Embryonic facial prominence (tissue), 1 donor: Measurements from ENCODE around the gene PLEKHA8.

Experiments
- DNase-seq: peaks from one replicate; pipeline ENCODE4 v3.0.0-alpha.2; 2016; ENCODE audit errors: extremely low spot score

Gene PLEKHA8

DNA sequence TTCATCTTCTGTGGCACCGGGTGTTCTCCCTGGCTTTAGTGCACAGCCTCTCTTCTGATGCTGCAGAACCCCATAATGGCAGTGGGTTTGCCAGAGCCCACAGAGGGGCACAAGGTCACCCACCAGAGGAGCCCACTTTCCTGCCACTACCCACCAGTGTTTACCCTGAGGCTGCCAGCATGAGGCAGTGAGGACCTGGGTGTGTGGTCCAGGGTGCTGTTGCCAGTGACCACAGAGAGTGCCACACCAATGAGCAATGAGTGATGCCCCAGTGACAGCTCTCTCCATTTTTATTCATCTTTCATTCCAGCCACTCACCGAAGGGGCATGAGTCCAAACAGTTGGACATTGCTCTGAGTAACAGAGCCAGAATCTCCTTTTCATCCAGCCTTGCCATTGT lies 141.4 kb downstream of the PLEKHA8 start:
- no peak for DNase-seq

DNA sequence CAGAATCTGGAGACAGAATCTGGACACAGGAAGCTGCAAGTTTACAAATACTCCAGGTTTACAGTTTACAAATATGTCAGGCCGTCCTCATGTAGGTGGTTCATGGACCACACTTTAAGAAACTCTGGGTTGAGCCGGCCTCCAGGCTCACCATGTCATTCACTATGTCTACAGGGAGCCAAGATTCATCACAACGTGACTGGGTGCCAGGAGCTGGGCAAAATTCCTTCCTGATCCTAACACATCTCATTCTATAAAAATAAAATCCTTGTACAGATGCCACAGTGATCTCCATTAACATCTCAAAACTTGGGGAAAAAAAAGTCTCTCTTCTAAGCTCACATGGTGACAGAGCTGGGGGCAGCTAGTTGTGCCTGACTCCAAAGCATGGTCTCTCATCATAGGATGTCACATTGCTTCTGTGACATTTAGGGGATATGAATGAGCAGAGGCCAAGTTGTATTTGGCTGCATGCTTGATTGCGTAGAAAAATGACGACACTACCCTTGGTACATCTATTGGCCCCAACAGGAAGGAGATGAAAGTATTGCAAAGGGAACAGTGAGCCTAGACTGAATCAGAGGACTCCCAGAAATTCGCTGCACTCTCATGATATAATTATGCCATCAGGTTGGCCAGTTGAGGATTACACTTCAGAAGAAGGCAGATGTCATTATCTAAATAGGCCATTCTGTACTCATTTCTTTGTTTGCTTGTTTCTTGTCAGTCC lies 142.4 kb downstream of the PLEKHA8 start:
- DNase-seq = no peak

DNA sequence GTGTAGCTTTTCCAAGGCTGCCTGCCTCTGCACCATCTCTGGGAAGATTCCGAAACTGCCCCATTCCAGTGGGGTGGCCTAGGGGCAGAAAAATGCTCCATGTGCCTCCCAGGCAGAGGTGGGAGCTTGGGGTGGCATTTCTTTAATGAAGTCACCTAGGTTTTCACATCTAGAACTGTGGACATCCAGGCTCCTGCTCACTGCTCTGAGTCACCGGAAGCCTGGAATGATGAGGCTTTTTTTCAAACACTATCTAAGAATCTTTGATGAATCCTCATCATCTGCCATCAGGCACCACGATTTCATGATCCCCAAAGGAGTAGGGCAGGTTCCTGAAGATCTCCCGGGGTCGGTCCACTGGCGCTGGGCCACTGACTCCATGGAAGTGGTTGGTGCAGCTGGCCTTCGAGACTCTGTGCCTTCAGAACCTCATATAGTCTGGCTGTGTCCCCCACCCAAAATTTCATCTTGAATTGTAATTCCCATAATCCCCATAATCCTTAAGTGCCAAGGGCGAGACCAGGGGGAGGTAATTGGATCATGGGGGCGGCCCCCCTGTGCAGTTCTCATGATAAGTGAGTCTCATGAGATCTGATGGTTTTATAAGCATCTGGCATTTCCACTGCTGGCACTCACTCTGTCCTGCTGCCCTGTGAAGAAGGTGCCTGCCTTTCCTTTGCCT lies 143.7 kb downstream of the PLEKHA8 start:
- no peak for DNase-seq

DNA sequence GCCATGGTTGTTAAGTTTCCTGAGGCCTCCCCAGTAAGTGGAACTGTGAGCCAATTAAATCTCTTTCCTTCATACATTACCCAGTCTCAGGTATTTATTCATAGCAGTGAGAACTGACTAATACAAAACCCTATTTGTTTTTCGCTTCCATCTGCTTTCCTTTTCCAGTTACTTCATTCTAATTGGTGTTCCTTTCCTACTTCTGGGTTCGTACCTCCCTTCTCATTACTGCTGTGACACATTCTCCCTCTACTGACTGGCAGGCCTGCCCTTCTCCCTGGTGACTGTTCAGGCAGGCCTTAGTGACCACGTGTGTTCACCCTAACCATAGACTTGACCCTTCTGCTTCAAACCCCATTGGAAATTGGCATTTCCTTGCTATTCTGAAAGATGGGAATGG lies 144.2 kb downstream of the PLEKHA8 start:
- DNase-seq = no peak

DNA sequence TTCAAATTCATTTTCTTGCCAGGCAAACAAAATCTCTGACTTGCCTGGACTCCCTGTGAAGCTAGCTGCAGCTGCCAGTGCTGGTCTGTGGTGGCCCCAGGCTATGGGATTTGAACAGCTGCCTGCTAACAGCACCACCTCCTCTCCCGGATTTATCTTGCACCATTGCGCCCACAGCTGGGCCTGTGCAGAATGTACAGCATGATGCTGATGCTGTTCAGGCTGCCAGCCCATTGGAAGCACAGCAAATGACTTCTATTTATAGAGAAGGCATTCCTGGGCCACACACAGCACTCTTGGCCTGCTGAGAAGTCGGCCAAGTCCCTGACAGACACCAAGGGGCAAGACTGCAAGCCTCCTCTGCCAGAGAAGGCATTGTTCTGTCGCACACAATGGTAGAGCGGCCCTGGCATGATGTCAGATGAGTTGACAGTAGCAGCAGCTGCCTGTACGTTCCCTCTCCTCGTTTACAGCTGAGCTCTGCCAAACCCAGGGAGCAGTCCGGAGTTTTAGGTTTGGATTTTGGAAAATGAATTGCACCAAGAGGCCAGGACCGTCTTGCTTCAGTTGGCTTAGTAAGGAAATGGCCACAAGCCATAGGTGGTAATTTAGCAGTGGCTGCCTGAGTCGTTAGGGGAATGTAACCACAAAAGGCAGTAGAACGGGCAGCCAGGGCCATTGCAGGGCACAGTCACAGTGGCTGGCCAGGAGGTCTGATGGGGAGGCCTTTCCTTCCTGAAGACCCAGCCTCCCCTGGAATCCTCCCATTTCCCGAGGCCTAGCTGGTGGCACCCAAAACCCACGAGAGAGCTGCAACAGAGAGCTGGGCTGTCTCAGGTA lies 145.1 kb downstream of the PLEKHA8 start:
- no peak for DNase-seq

DNA sequence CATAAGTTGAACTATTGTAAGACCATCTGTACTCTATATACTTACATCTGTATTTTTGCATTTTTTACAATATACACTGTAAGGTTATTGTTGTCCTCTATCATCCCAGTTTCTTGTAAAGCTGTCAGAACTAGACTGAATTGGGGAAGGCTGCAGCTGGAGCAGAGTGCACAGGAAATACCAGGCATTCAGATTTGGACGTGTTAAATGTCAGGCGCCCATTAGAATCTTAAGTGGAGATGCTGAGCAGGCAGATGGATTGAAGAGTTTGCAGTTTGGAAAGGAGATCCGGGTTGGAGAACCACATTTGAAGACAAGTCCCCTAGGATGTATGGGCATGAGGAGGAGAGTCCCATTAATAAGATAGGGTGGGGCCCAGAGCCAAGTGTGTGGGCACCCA lies 147.0 kb downstream of the PLEKHA8 start:
- no peak for DNase-seq

GRCh38 chr7:30175636-30176147 lies 147.5 kb downstream of the PLEKHA8 start:
- no peak for DNase-seq

GRCh38 chr7:30176463-30177109 lies 148.4 kb downstream of the PLEKHA8 start:
- no peak for DNase-seq

GRCh38 chr7:30177186-30177585 lies 149.0 kb downstream of the PLEKHA8 start:
- no peak for DNase-seq

DNA sequence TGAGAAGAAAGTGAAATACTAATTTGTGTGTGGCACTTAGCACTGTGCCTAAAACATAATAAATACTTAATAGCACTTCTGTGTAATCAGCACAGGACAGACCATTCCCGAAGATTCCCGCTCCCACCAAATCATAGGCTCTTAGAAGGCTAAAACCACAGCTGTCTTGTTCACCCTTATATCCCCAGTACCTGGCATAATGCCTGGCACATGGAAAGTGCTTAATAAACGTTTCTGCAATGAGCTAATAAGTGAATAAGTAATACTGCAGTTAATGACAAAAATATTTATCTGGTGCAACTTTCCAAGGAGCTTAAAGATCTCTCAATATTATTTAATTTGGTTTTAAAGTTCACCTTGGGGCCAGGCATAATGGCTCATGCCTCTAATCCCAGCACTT lies 149.8 kb downstream of the PLEKHA8 start:
- no peak for DNase-seq

GRCh38 chr7:30178748-30179436 lies 150.7 kb downstream of the PLEKHA8 start:
- no peak for DNase-seq
